GM19023 (cell line): ENCODE results near the gene TBL1XR1.

Experiments
- ATAC-seq: cut with Tn5 transposase; IDR thresholded peaks from one replicate; pipeline ENCODE4 v1.9.1; 2021; ENCODE audit warnings: mild to moderate bottlenecking, moderate library complexity; ENCODE audit not compliant: unreplicated experiment

Gene TBL1XR1

DNA sequence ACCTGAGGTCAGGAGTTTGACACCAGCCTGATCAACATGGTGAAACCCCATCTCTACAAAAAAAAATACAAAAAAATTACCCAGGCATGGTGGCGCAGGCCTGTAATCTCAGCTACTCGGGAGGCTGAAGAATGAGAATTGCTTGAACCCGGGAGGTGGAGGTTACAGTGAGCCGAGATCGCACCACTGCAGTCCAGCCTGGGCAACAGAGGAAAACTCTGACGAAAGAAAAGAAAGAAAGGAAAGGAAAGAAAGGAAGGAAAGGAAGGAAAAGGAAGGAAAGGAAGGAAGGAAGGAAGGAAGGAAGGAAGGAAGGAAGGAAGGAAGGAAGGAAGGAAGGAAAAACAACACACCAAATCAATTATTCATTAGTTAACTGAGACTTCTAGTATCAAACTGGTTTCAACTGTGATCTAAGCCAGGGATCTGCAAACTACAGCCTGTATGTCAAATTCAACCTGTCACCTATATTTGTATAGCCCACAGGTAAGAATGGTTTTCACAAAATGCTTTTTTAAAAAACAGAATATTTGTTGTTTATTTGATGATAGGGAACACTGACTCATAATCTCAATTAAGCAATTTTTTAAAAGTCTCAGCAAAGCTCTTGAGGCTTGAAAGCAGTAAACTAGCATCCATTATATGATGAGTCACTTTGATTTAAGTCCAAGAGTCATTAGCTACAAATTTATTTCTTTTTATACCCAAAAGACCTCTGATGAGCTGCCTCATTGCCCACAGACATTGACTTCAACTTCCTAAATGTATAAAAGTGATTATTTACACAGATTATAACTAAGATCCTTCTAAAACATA is 127.6 kb downstream of the TBL1XR1 start:
- ATAC-seq = no peak

DNA sequence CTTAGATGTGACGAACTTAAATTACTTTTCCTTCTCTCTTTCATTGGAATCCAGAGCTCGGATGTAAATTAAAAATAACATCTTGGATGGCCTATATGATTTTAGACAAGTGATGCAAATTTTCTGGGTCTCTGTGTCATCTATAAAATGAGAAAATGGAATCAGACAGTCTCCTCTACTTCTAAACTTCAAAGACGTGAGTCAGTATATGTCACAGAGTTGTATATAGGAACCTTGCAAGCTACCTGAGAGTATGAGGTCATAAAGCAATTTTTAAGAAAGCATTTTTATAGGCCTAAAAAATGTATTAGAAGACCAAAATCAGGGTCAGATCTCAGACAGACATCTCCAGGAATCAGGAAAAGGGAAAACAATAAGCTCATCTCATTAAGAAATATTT is 128.3 kb downstream of the TBL1XR1 start:
- ATAC-seq = no peak

DNA sequence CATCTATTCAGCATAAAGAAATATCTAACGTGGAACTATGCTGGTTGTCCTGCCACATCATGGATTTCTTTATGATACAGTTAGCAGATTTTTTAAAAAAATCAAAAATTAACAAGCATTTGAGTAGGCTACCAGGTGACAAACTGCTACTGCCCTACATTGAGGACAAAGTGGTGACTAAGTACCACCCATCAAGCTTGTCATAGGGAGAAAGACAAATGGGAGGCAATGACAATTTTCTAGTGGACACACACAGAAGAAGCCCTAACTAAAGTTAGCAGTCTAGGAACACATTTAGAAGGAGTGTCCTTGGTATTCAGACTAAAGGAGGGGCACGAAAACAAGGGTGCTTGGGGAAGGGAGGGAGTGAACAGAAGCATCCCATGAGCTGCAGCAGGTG is 131.2 kb downstream of the TBL1XR1 start:
- ATAC-seq = no peak

DNA sequence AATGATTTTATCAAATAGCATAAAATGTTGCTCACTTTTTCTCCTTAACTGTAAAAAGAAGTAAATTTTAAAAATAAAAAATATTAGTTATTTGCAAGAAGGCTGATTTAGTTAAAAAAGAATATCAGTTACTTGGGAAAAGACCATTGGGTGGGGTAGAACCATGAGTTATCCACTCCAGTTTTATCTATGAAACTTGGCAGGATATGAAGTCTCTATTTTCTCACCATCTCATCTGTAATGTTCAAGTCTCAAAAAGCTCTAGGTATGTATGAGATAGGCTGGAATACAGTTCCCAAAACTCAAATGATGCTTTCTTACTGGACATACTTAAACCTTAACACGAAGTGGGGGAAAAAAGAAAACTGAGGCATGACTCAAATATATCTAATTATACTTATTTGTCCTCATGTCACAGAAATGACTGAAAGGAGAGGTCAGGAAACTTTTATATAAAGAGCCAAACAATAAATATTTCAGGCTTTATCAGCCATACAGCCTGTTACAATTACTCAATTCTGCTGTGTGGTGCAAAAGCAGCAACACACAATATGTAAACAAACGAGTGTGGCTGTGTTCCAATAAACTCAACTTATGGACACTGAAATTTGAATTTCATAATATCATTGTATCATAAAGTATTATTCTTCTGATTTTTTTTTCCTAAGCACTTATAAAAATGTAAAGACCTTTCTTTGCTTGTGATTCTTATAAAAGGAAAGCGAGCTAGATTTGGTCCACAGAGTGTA is 131.8 kb downstream of the TBL1XR1 start:
- no peak for ATAC-seq

DNA sequence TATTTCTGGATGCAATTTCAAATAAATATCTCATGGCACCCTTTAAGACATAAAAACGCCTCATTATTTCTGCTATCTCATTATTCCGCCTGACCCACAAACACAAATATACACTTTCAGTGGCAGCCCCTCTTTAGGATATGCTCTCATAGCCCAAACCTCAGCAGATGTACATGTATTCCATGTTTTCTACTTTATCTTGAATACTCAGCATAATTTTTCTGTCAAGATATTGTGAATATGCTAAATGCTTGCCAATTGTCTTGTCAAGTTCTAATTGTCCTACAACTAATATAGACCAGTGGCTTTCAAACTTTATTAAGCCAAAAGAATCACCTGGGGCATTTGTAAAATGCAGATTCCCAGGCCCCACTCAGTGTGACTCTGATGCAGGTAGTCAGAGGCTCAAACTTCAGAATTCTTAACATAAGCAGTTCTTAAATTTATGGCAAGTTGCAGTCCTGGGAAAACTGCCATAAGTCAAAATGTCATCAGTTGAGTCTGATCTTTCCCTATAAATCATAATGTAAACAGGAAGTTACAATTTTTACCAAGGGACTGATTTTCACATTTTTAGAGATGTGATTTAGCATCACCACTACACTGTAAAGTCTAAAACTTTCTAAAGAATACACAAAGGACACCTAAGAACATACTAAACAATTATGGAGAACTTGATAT is 135.1 kb downstream of the TBL1XR1 start:
- ATAC-seq = no peak

DNA sequence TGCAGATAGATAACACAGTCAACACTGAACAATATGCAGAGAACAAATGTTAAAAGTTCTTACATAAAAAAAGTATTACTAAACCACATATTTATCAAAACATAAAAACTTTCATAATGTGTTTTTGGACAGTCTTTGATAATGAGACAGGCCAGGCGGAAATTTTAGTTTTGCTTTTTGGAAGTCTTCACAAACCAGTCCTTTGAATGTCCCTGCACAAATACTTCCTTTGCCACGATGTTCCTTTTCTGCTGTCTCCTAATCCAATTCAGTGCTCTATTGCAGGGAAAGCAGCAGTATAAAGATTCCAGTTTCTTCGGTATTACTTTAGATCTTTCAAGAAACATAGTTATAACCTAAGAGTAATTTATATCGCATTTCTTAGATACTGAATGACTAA is 135.9 kb downstream of the TBL1XR1 start:
- ATAC-seq = no peak

DNA sequence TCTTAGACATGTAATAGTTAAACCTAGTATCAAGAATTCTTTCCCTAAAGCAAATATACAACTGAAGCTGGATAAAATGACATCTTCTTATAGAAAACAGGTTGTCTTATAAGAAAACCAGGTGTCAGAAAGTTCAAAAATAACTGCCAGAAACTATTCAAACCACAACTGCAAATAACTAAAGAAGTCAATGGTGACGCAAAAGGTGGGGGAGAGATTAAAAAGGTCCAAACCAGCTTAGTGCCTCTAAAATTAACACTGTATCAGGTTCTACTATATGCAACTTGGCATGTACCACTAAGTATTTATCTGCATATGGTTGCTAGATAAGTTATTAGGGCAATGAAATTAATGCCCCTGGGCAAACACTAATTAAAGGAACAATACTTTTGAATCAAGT is 136.8 kb downstream of the TBL1XR1 start:
- no peak for ATAC-seq

DNA sequence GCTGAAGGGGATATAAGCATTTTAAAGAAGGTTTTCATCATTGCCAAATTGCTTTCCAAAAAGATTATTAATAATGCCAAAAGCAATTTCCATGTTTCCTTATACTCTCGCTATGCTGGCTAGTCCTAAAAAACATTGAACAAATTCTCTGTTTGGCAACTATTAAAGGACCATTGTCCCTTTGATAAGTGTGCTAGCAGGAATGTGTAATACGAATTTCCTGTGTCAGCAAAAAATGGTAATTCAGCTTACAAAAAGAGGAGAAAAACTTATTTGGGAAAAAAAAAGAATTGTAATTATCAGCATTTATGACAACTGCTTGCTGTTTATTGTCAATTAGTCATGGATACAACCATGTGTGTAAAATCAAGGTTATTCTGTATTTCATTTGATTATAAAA is 138.6 kb downstream of the TBL1XR1 start:
- no peak for ATAC-seq

DNA sequence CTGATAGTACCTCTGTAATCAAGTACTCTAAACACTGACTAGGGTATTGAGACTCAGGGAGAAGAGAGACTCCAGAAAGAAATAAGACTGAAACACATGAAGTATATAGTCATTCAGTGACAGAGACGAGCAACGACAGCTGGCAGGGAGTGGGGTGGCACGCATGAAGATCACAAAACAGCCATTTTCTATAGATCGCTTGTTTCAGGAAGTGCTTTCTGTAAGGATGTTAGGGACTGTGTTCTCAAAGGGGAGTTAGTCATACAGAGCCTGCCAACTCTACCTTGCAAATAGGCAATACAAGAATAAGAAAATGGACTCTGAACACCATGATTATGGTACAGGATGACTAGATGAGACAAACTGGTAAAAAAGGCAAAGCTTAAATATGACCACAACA is 139.5 kb downstream of the TBL1XR1 start:
- ATAC-seq = peak; percentile 99

DNA sequence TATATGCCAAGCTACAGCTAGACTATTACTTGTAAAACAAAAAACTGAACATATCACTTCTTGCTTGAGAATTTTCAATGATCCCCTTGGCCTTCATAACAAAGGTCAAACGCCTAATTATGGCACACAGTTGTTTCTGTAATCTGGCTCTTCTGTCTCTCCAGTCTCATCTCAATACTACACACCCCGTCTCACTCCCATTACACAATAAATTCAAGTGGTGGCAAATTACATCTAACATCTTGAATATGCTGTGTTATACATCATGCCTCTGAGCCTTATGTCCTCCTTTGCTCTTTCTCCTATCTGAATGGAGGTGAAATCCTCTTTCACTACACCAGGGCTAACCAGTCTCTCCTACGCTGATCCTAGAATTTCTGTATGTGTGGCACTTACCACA is 140.4 kb downstream of the TBL1XR1 start:
- ATAC-seq = no peak

DNA sequence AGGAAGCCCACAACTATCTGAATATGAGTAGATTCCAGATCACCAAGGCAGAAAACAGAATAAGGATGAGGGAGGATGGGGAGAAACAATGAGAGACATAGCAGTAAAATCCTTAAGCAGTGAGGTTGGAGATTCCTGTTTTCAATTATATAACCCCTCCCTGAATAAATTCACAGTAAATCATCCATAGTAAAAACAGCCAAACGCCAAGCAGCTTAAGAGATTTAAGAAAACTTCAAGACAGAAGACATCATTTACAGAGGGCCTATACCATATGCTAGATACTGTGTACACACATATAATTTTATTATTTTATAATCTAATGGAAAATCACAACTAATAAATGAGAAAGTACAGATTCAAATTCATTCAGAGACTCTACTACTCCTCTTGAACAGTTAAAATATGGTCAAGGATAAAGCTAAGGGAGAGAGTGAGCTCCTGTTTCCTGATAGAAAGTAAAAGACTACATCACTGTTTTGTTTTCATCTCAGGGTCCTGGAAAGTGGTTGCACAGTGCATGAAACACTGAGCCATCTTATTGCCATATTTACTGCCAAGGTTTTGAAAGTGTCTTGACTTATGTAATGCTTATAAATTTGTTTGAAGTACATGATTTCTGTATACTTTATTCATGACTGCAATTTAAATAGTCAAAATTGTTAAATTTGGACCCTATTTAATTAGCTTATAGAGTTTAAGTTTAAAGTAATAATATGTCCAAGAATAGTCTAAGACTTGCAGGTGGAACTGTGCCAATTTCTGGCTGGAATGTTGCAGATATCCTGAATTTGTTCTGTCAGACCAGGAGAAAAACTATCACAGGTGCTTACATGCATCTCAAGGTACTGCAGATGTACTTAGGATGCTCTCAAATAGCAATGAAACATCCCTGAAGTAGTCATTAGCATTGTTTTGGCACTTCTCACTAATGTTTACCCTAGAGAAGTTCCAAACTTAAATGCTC is 141.4 kb downstream of the TBL1XR1 start:
- no peak for ATAC-seq

DNA sequence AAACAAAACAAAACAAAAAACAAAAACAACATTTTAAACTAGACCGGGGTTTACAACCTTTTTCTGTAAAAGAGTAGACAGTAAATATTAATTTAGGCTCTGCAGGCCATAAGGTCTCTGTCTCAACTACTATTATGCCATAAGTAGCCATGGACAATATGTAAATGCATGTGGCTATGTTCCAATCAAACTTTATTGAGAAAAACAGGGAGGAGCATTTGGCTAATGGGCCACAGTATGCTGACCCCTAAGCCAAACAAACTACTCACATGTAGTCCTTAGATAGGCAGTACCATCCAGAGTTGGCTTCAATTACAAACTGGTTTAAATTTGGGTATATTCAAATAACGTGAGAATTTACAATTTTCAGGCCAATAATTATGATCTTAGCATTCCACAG is 144.2 kb downstream of the TBL1XR1 start:
- no peak for ATAC-seq

DNA sequence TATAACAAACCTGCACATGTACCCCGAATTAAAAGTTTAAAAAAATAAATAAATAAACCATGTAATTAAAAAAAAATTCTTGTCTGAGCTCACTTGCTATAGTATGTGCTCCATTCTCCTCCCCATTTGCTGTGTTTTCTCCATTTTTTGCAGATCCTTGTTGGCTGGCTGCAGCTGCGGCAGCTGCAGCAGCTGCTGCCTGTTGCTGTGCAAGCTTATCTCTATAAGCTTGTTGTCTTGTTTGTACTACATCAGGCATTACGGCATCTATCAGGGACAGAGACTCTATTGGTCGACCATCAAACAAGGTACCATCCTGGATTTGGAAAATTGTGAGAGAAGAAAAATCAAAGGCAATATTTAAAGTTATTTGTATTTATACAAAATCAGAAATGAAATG is 145.9 kb downstream of the TBL1XR1 start:
- no peak for ATAC-seq

DNA sequence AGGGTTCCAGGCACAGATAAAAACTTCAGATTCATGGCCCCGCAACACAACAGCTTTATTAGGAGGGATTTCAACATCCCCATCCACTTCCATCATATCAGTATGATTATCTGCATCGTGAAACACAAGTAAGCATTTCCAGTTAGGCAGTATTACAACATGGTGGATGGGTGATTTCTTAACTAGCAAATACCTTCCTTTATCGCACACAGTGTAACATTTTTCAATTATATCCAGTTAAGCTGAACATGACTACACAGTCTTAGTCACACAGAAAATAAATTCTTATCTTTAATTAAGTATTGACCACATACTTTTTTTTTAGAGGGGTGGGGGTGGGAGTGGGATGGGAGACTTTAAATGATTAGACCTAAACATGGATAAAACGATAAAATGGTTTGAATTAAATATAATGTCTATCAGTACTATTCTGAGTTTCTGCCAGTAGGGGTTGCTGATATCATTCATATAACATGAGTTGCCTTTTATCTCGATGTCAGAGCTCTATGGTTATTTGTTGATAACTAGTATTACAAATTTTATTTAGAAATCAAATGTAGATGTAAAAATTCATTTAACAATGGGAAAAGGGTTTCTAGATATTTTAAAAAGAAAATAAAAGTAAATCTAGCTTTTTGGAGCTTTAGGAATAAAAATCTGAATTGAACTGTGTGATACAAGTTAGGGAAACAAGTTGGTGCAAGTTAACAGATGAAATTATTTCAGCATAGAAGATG is 146.6 kb downstream of the TBL1XR1 start:
- ATAC-seq = no peak

DNA sequence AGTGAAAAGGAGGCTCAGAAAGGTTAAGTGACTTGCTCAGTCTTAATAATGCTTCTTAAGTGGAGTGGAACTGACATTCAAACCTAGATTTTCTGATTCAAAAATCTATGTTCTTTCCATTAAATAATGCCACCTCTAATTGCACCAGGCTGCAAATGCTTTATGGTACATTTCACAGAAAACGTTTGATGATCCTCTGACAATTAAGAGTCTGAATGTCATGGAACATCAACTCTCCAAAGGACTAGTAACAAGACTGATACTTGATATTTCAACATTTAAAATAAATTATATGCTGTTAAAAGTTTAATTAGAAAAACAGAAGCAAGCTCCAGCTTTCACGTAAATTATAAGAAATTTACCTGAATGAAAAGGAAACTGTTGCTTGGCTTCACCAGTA is 151.5 kb downstream of the TBL1XR1 start:
- ATAC-seq = no peak

DNA sequence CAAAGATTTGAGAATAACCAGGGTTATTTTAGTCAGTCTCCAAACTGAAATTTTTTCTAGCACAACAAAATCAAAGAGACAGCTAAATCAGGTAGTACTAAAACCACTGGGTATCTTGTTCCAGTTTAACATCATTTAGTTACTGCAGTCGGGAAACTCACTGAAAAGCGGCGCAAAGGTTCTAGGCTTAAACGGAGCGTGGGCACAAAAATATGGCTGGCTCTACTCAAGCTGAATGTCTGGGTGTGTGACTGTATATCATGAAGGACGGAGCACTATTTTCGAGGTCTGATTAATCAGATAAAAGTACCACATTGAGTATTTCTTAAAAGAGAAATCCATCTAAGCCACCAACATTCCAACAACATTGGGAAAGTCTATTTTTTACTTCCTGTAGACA is 152.1 kb downstream of the TBL1XR1 start:
- no peak for ATAC-seq

DNA sequence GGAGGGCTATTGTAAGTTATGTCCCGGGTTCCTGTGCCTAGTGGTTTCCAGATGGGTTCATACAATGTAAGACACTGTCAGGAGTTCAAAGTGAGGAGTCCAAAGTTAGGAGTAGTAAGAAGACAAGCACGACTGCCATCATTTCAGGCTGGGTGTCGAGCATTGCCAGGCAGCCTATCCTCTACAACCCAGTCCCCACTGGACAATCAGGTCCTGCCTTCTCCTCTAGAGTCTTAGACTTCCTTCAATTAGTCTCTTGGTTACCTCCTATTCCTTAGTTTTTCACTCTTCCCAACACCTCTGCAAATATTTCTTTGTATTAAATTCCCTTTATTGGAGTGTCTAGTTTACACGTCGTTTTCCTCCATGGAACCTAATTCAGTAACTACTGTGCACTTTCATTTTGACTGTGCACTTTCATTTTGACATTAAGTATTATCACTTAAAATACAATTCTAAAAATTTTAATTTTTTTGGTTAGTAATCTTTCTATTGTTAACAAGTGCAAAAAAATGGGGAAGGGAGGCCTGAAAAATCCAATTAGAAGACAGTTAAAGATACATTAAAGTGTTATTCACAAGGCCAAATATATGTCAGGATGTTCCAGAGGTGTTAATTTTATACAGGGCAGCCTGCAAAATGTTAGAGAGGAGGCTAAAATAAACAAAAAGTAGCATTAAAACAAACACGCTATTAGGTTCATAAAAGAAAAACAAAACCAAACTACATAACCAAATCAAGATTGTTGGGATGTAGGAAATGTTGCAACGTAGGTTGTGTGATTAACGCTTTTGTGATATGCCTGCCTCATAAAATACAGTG is 155.3 kb downstream of the TBL1XR1 start:
- no peak for ATAC-seq

DNA sequence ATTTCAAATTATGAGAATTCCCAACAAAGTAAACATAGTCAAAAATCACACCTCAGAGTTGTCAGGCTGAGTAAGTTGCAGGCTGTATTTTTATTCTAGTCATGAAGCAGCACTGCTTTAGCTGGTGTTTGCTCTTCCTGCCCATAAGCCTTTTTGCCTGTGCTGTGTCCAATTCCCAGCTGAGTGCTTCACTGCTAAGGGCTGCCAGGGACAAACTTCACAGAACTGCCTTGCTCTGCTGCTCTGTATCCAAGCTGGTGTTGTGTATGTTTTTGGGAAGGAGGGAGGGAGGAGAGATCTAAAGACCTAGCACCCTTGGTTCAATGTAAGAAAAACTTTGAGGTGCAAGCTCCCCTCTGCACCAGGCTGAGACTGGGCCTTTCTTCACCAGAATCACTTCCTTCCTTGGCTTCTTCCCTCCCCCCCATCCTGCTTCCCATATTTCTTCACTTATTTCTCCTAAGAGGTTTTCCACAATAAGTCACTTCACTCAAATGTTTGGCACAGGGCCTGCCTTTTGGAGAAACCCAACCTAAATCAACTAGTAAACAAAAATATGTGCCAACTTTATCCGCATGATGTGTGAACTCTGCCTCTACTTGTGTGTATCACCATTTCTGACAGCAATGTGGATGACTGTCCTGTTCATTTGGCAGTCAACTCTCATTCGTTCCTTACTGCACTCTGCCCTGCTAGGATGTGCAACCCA is 156.1 kb downstream of the TBL1XR1 start:
- ATAC-seq = no peak
